T1000 (cell line): ENCODE results near the gene OR10G2.
"Not testable (repeated sequence)": the region's sequence is repeated elsewhere in the genome, so short reads cannot be mapped to it uniquely, and the experiment has no call there.

ENCODE experiments used
- DNase-seq: peaks from one replicate; lab custom pipeline; 2025; ENCODE audit warnings: mixed read lengths; lab: John Stamatoyannopoulos, UW

Gene OR10G2, protein sequence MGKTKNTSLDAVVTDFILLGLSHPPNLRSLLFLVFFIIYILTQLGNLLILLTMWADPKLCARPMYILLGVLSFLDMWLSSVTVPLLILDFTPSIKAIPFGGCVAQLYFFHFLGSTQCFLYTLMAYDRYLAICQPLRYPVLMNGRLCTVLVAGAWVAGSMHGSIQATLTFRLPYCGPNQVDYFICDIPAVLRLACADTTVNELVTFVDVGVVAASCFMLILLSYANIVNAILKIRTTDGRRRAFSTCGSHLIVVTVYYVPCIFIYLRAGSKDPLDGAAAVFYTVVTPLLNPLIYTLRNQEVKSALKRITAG

DNA sequence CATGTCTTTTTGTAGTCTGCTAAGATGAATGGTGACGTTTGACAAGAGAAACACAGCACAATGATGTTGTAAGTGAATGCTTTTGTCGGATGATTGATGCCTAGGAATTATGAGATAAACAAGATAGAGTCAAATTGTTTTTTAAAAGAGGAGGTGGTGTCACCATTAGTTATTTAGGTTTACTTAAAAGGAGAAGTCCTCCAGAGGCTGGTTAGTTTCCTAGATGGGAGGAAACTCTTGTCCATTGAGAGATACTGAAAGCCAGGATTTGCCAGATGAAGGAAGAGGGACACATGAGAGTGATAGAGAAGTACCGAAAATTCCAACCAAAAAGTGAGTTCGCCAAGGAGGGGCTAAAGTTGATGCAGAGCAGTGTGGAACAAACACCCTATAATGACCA, at the start of gene OR10G2:
TSS of gene OR10G2 (minus strand) at position 101 of the 400 bp plus-strand sequence. CDS start at position 3, 98 bp downstream.
- DNase-seq, result no peak

DNA sequence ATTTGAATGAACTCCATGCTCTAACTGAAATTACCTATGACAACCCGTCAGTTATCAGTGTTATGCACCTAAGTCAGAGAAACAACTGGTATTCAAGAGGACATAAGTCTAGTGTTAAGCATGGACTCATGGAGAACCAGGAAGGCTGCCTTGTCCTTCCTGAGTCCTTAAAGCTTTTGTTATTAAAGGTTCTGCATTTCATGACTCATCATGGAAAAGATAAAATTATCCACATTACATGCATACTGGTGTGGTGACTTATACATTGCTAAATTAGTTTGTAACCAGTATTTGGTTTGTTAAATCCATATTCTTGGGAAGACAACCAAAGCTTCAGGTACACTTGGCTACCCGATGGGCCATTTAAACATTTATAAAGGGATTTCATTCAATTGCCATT, 45.3 kb upstream of the OR10G2 start:
- no peak for DNase-seq

DNA sequence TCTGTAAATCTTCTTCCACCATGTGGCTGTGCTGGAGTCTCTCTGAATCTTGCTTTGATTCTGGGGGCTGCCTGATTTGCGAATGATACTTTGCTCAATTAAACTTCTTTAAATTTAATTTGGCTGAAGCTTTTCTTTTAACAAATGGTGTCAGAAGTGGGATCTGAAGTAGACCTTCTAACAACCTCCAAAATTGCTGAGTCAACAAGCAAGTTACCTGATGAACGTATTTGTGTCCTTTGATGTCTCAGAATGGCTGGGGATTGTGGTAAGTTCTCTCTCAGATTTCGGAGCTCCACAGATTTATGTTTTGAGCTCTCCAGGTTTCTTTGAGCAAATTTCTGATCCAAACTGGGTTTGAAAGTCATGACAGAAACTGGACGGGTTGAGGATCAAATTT, 40.8 kb upstream of the OR10G2 start:
- no peak for DNase-seq

DNA sequence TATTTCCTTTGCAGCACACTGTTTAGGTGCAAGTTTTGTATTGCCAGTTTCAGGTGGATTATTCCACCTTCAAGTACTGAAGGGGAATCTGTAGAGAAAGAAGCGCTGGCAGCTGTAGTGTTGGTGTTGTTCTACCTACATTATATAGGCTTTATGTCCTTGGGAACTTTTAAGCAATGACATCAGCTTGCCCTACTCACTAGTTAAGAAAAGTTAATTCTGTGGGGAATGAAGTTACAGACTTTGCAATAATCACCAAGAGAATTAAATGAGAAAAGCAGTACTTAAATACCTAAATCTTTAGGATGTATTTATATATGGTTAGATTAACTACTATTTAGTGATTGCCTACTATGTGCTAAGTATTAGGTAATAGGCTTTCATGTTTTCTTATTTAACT, 39.0 kb upstream of the OR10G2 start, which contains the start of gene OR4E1:
TSS of gene OR4E1 (minus strand) at position 101 of the 400 bp plus-strand sequence. CDS start 2,883 bp downstream, outside the sequence.
- DNase-seq, result no peak

DNA sequence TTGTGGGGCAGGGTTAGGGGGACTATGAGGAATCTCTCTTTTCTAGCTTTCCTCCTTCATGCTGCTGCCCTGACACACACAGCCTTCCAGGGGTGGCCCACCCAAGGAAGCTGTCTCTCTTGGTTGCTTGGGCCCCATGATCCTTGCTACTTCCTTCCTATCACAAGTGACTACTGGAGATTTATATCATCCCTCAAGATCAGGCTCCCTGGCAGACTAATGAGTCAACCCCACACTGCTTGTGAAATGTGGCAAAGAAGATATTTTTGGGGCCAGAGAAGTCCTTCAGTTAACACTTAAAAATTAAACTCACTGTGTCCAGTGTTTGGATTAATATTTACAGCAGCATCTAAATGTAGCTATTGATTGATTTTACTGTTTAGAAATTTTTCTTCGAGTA, 37.4 kb upstream of the OR10G2 start:
- DNase-seq, result no peak

DNA sequence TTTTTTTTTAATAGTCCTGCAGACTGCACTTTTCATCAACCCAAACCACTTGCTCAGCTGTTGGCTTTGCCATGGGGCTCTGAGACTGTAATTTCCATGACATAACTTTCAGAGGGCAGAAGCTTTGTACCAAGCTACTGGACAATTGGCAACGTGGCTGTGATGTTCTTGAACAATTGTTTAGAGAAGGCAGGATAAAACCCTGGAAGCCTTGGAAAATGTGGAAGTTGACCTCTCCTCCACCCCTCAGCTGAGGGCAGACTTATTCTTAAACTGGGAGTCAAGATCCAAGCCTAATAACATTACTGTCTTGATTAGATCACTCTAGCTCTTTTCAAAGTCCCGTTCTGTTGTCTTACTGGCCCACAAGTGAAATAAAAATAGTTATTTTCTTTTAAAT, 36.6 kb upstream of the OR10G2 start:
- no peak for DNase-seq

DNA sequence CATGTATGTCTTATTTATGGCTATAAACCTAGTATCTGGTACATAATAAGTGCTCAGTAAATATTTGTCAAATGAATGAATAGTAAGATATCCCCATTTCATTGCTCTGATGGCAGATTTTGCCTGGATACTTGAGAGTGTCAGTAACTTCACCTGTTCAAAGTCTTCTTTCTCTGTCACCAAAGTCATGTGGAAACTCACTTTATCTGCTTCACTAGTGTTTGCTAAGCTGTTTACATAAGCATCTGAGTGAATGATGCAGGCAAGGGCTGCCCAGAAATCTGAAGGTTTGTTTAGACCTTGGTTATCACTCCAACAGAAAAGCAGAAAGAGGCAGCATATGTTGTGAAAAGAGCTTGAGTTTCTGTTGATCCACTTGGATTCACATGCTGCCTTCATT, 34.5 kb upstream of the OR10G2 start:
- no peak for DNase-seq

DNA sequence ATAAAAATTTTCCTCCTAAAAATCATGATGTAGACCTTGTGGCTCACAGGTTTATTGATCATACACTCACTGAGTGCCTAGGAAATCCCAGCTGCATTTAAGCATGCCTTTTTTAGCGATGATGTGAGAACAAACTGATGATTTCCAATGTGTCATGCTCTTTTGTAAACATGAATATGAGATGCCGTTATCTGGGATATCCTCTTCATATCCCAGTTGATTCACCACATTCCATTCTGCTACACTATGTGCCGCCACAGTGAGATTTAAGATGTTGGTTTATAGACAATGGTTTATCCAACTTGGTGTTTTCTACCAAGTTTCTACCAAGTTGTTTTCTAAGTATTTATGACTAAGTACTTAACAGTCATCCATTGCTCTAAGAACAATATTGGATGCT, 33.6 kb upstream of the OR10G2 start:
- no peak for DNase-seq

DNA sequence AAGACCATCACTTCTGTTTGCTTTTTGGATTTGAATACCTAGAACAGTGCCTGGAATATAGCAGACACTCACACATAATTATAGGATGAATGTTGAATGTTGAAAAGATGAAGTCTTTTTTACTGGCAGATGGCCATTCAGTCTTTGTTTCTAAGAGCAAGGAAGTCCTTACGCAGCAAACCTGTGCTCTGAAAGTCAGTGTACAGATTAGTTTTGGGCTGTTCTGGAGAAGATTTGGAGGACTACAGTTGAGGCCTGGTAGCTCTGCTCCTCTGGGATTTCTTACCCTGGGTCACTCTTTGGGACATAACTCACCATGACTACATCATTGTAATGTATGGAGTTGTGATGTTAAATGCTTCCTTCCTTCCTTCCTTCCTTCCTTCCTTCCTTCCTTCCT, 22.2 kb upstream of the OR10G2 start:
- DNase-seq, result no peak

DNA sequence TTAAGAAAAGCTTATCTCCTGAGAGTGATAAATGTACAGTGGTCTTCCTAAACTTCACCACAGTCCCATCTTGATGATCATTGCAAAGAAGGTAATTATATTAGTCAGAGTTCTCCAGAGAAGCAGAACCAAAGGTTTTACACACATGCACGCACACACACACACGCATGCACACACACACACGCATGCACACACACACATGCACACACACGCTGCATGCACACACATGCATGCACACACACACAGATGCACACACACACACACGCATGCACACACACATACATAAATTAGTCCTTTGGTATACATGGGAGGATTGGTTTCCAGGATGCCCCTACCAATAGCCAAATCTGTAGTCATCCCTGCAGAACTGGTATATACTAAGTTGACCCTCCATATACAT, 19.5 kb upstream of the OR10G2 start:
- no peak for DNase-seq

DNA sequence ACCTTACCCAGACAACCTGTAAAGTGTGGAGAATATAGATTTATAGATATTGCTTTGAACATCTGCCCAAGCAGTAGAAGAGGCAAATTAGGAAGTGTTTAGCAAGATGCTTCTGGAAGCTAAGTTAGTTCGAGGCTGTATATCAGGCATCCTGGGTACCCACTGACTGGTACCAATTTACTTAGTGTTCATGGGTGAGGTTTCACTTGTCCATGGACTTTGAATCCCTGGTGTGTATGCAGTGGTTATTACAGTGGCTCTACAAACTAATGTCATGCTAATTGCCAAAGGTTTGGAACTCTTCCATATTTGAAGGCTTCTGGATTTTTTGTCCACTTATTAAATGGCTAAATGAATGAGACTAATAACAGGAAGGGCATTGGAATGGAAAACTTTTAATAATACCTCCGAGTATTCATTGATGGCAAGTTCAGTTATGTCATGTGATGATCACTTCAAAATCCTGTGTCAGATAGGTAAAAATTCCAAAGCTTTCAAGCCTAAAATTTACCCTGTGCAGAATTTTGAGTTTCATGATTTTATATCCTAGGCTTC, 18.7 kb upstream of the OR10G2 start, which contains the start of gene OR4E2:
TSS of gene OR4E2 (plus strand) at position 505 of the 555 bp plus-strand sequence. CDS start 11,248 bp downstream, outside the sequence.
- no peak for DNase-seq

DNA sequence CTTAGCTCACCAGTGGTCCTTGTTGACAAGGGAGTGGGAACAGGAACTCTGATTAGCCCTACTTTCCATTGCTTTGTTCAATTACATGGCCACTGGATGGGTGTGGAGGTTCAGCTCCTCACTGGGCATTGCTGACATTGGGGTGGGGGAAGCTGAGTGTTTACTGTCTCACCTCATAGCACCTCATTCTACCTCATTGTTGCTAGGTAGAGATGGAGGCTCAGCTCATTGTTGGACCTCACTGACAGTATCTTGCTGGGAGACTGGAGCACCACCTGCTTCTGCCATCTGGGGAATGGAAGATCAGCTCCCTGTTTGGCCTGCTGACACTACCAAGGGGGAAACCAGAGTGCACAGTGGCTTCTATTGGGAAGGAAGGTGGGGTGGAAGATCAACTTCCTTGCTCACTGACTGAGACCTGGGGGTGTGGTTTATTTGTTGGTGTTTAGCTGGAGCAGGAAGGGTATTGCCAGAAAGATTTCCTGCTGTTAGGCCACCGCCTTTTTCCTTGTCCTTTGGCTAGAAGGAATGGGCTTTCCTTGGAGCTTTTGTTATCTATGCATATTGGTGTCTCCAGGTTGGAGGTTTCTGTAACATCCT, 17.6 kb upstream of the OR10G2 start:
- no peak for DNase-seq

DNA sequence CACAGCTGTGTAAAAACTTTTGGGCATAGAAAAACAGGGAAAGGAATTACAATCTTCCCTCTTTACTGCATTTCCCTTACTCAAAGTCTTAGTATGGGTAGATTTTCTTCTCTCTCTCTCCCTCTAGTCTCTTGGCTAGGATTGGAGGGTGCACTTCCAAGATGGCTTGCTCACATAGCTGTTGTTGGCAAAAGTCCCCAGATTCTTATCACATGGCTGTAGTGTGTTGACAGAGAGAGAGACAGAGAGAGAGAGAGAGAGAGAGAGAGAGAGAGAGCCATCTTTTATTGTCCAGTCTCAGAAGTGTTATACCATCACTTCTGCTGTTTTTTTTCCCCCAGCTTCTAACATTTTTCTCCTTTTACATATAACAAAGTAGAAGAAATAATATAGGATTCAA, 12.6 kb upstream of the OR10G2 start:
- no peak for DNase-seq

DNA sequence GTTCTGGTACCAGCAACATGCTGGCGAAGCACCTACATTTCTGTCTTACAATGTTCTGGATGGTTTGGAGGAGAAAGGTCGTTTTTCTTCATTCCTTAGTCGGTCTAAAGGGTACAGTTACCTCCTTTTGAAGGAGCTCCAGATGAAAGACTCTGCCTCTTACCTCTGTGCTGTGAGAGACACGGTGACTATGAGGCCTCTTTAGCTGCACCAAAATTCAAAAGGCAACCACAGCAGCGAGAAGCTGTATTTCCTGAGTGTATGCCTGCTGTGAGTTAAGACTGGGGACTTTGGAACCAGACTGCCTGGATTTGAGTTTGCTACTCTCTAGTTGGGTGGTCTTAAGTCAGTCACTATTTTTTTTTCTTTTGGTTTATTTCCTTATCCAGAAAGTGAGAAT, 8.7 kb upstream of the OR10G2 start:
- no peak for DNase-seq

DNA sequence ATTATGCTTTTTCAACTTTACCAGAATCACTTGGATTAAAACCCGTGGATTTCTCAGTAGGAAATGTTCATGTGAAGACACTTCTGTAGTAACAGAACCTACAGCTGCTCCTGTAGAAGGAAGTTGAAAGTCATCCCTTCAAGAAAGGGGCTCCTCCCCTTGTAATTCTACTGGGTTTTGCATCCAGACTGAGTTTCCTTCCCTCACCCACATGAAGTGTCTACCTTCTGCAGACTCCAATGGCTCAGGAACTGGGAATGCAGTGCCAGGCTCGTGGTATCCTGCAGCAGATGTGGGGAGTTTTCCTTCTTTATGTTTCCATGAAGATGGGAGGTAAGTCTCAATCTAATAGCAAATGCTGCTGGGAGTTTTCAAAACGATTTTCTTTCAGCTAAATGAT, 7.9 kb upstream of the OR10G2 start:
- DNase-seq, result no peak

DNA sequence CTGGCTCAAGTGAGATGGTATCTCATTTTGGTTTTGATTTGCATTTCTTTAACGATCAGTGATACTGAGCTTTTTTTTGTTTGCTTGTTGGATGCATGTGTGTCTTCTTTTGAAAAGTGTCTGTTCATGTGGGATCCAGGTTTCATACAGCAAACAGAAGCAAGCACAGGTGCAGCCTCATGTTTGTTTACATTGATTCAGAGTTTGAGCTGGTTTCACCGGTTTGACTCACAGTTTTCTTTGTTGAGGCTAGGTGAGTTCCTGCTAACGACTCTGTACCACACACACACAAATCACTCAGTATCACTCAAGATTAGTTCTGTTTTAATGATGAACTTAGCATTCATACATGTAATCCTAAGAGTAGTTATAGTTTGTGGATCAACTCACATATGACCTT, 3.7 kb downstream of the OR10G2 start:
- DNase-seq, result no peak

DNA sequence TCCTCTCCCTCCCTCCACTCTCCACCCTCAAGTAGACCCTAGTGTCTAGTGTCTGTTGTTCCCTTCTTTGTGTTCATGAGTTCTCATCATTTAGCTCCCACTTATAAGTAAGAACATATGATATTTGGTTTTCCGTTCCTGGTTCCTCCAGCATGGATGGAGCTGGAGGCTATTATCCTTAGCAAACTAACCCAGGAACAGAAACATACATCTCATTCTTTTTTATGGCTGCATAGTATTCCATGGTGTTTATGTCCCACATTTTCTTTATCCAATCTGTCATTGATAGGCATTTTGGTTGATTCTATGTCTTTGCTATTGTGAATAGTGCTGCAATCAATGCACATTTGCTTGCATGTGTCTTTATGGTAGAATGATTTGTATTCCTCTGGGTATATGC, 4.2 kb downstream of the OR10G2 start:
- not testable (repeated sequence) for DNase-seq

DNA sequence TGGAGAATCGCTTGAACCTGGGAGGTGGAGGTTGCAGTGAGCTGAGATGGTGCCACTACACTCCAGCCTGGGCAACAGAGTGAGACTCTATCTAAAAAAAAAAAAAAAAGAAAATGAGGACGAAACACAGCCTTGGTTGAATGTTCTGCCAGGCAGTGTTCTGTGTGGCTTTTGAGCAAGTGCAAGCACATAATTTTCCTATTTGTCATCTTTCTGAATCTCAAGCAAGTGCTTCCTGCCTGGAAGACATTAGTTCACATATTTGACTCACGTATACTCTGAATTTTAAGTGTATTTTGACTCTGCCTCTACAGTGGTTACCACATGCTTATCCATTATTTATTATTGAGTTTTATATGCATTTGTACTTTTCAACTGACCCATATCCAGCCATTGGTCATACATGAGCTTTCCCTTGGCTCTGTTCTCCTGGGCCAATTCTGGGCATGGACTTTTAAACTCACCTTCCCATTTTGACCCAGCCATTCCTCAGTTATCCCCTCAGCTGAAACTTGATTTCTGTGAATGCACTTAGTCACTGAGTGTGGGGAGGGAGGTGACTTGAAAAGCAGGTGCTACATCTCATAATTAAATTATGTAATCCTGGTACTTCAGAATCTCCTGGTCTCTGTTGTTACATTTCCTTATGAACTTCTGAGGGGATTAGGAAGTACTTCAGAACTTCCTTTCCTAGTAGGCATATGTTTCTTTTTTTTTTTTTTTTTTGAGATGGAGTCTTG, 8.1 kb downstream of the OR10G2 start:
- no peak for DNase-seq

DNA sequence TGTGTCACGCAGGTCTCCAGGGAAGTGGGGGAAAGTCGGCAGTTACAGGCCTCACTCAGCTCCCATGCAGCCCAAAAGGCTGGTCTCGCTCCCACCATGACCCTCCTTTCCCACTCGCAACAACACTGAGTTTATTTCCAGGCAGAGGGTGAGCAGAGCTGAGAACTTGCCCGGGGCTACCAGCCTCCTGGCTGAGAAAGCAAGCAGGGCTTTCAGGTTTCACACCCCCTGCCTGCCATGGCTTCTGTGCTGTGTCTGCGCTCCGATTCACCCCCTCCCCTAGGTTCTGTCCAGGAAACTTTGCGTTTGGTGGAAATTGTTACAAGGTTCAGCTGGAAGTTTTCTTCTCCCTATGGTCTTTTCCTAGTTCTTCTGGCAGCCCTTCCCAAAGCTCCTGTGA, 17.1 kb downstream of the OR10G2 start:
- DNase-seq, result no peak

DNA sequence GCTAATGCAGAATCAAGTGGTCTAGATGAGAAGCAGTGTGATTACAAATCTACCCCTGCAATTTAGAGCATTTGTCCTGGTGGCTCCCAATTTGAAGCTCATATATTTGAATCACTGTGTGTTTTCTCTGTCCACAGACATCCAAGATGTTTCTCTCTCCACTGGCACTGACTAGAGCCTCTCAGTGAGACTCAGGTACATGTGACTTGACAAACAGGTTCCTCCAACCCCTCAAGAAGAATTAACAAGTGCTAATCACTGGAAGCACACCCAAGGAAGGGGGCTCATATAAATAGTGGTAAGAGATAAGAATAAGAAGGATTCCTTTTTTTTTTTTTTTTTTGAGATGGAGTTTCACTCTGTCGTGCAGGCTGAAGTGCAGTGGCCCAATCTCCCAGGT, 20.5 kb downstream of the OR10G2 start:
- DNase-seq, result no peak

DNA sequence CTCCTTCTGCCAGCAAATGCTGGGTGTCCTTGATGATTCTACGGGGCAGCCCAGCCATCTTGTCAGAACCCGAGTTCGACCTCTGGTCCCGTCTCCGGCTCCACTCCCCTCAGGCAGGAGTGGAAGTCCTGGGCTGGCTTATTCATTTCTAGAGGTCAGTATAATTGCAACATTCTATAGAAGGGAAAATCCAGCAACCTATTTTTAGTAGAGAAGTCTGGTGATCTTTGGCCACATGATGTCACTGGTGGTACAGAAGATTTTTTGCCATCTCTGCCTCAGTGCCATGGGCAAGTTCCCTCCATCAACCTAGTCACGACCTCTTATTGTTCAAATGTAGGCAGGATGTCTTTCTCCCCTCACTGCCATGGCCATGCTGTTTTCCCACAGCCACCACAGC, 22.4 kb downstream of the OR10G2 start:
- DNase-seq, result no peak

DNA sequence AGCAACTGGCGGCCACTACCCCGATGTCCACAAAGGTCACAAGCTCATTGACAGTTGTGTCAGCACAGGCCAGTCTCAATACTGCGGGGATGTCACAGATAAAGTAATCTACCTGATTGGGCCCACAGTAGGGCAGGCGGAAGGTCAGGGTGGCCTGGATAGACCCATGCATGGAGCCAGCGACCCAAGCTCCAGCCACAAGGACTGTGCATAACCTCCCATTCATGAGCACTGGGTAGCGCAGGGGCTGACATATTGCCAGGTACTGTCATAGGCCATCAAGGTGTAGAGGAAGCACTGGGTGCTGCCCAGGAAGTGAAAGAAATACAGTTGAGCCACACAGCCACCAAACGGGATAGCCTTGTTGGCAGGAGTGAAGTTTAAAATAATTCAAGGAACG, 32.6 kb downstream of the OR10G2 start:
- DNase-seq, result not testable (repeated sequence)

DNA sequence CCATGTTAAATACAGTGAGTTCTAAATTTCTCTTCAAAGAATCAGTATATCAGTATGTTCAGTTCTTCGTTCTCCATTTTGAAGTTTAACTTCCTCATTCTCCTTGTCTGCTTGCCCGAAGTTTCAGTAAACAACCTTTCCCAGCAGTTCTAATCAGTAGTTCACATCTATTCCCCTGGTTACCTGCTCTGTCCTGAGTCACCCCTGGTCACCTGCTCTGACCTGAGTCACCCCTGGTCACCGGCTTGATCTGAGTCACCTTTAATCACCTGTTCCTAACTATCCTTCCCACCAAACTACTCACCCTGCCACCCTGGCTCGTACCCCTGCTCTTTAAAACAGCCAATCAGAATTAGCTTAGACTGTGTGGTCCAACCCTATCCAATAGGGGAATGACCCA, 45.4 kb downstream of the OR10G2 start:
- no peak for DNase-seq
